Activated T-cell treated with anti-CD3 and anti-CD28 coated beads for 1 hour (primary cell): Measurements from ENCODE around the gene CLEC4C.
"Not testable (repeated sequence)": the region's sequence is repeated elsewhere in the genome, so short reads cannot be mapped to it uniquely, and the experiment has no call there.

Source experiments
- DNase-seq: peaks from one replicate; pipeline ENCODE4 v3.0.0-alpha.2; 2020; ENCODE audit warnings: low read depth

The CLEC4C gene

GRCh38 chr12:7747246-7747645 is at the start of gene CLEC4C:
CLEC4C (minus strand) TSS chr12:7747375; CDS start chr12:7747348, 27 bp downstream.
- DNase-seq = no peak

- no peak for DNase-seq
These were observed 46.0 kb upstream of the CLEC4C start for GRCh38 chr12:7793211-7793610.

- DNase-seq = not testable (repeated sequence)
These were observed 41.8 kb upstream of the CLEC4C start, which contains the start of gene NANOG for GRCh38 chr12:7788884-7789528. NANOG (plus strand) TSS chr12:7789402; CDS start chr12:7789615, 213 bp downstream.

GRCh38 chr12:7788294-7788660 is 41.1 kb upstream of the CLEC4C start:
- no peak for DNase-seq

- DNase-seq = no peak
These were observed 40.6 kb upstream of the CLEC4C start for GRCh38 chr12:7787574-7788293.

- DNase-seq = no peak
These were observed 37.5 kb upstream of the CLEC4C start for GRCh38 chr12:7784701-7785100.

- not testable (repeated sequence) for DNase-seq
These were observed 36.3 kb upstream of the CLEC4C start for GRCh38 chr12:7783433-7783832.

GRCh38 chr12:7782055-7782454 is 34.9 kb upstream of the CLEC4C start:
- no peak for DNase-seq

GRCh38 chr12:7781274-7781673 is 34.1 kb upstream of the CLEC4C start:
- no peak for DNase-seq

- DNase-seq = no peak
These were observed 22.8 kb upstream of the CLEC4C start for GRCh38 chr12:7769999-7770398.

- DNase-seq = no peak
These were observed 11.6 kb upstream of the CLEC4C start for GRCh38 chr12:7758766-7759140.

- DNase-seq = no peak
These were observed 9.8 kb upstream of the CLEC4C start for GRCh38 chr12:7756993-7757392.

- not testable (repeated sequence) for DNase-seq
These were observed 8.5 kb upstream of the CLEC4C start for GRCh38 chr12:7755668-7756067.

- not testable (repeated sequence) for DNase-seq
These were observed 5.1 kb upstream of the CLEC4C start for GRCh38 chr12:7751941-7752922.

GRCh38 chr12:7751394-7751793 is 4.2 kb upstream of the CLEC4C start:
- DNase-seq = no peak

- DNase-seq = no peak
These were observed 3.2 kb upstream of the CLEC4C start for GRCh38 chr12:7750350-7750749.

GRCh38 chr12:7749442-7749841 is 2.3 kb upstream of the CLEC4C start:
- DNase-seq = no peak

GRCh38 chr12:7748852-7749251 is 1.7 kb upstream of the CLEC4C start:
- DNase-seq = no peak

- no peak for DNase-seq
These were observed 14.2 kb downstream of the CLEC4C start for GRCh38 chr12:7732993-7733392.

- no peak for DNase-seq
These were observed 15.7 kb downstream of the CLEC4C start for GRCh38 chr12:7731486-7731885.

GRCh38 chr12:7730984-7731383 is 16.2 kb downstream of the CLEC4C start:
- not testable (repeated sequence) for DNase-seq

- DNase-seq = no peak
These were observed 17.4 kb downstream of the CLEC4C start for GRCh38 chr12:7729746-7730145.
